ENCODE data around the gene SEL1L2.

The SEL1L2 gene

GRCh38 chr20:13841206-13841605 is 149.2 kb downstream of the SEL1L2 start:
- H3K4me2 ChIP-seq (ENCODE audit: low read length) = no peak overlapping the region
- no peaks in the 10 kb centered on the region for H3K27me3 ChIP-seq (ENCODE audit: control insufficient read depth, low read length)
- H3K27ac ChIP-seq (ENCODE audit: low read depth, low read length) = no peak overlapping the region
- H3F3A ChIP-seq (ENCODE audit: control insufficient read depth, insufficient read depth) = no peaks in the 10 kb centered on the region
- TF ChIP-seq CTCF (IDR thresholded peaks at IDR 0.05; ENCODE audit: low read depth, low read length, poor library complexity, severe bottlenecking) (no peak), EZH2phosphoT487 (IDR thresholded peaks at IDR 0.05; ENCODE audit: borderline replicate concordance, low read length) (no peak)
- H3K9me2 ChIP-seq (replicated peaks; ENCODE audit: control insufficient read depth, low read length) = no peaks in the 10 kb centered on the region
- no peaks in the 10 kb centered on the region for H3K79me2 ChIP-seq (ENCODE audit: control insufficient read depth, low read length)
- no peaks in the 10 kb centered on the region for H3K4me1 ChIP-seq (ENCODE audit: control insufficient read depth, low read length)
- H3K36me3 ChIP-seq (ENCODE audit: control insufficient read depth, low read length) = no peaks in the 10 kb centered on the region
- H3K4me3 ChIP-seq (ENCODE audit: low read length) = no peak overlapping the region
- no peaks in the 10 kb centered on the region for H4K20me1 ChIP-seq (ENCODE audit: control insufficient read depth, insufficient read depth, low read depth, low read length)
- H3K9me3 ChIP-seq (ENCODE audit: control insufficient read depth, insufficient read depth, low read length) = no peaks in the 10 kb centered on the region

GRCh38 chr20:13840093-13840465 is 150.3 kb downstream of the SEL1L2 start:
- no peak overlapping the region for H3K4me3 ChIP-seq (ENCODE audit: low read length)
- H4K20me1 ChIP-seq (ENCODE audit: control insufficient read depth, insufficient read depth, low read depth, low read length) = no peaks in the 10 kb centered on the region
- no peaks in the 10 kb centered on the region for H3K9me3 ChIP-seq (ENCODE audit: control insufficient read depth, insufficient read depth, low read length)
- H3K27ac ChIP-seq (ENCODE audit: low read depth, low read length) = no peak overlapping the region
- H3F3A ChIP-seq (ENCODE audit: control insufficient read depth, insufficient read depth) = no peaks in the 10 kb centered on the region
- H3K4me1 ChIP-seq (ENCODE audit: control insufficient read depth, low read length) = no peaks in the 10 kb centered on the region
- no peak overlapping the region for H3K4me2 ChIP-seq (ENCODE audit: low read length)
- no peaks in the 10 kb centered on the region for H3K79me2 ChIP-seq (ENCODE audit: control insufficient read depth, low read length)
- TF ChIP-seq CTCF (IDR thresholded peaks at IDR 0.05; ENCODE audit: low read depth, low read length, poor library complexity, severe bottlenecking) (no peak), EZH2phosphoT487 (IDR thresholded peaks at IDR 0.05; ENCODE audit: borderline replicate concordance, low read length) (no peak)
- no peaks in the 10 kb centered on the region for H3K36me3 ChIP-seq (ENCODE audit: control insufficient read depth, low read length)
- no peaks in the 10 kb centered on the region for H3K9me2 ChIP-seq (replicated peaks; ENCODE audit: control insufficient read depth, low read length)
- no peaks in the 10 kb centered on the region for H3K27me3 ChIP-seq (ENCODE audit: control insufficient read depth, low read length)

GRCh38 chr20:13839421-13840092 is 150.9 kb downstream of the SEL1L2 start:
- no peaks in the 10 kb centered on the region for H3K36me3 ChIP-seq (ENCODE audit: control insufficient read depth, low read length)
- no peak overlapping the region for H3K4me2 ChIP-seq (ENCODE audit: low read length)
- TF ChIP-seq CTCF (IDR thresholded peaks at IDR 0.05; ENCODE audit: low read depth, low read length, poor library complexity, severe bottlenecking) = no peak
- no peak for TF ChIP-seq EZH2phosphoT487 (IDR thresholded peaks at IDR 0.05; ENCODE audit: borderline replicate concordance, low read length)
- H3K9me2 ChIP-seq (replicated peaks; ENCODE audit: control insufficient read depth, low read length) = no peaks in the 10 kb centered on the region
- no peaks in the 10 kb centered on the region for H3K9me3 ChIP-seq (ENCODE audit: control insufficient read depth, insufficient read depth, low read length)
- no peaks in the 10 kb centered on the region for H3F3A ChIP-seq (ENCODE audit: control insufficient read depth, insufficient read depth)
- H3K4me3 ChIP-seq (ENCODE audit: low read length) = no peak overlapping the region
- H3K79me2 ChIP-seq (ENCODE audit: control insufficient read depth, low read length) = no peaks in the 10 kb centered on the region
- no peak overlapping the region for H3K27ac ChIP-seq (ENCODE audit: low read depth, low read length)
- H4K20me1 ChIP-seq (ENCODE audit: control insufficient read depth, insufficient read depth, low read depth, low read length) = no peaks in the 10 kb centered on the region
- no peaks in the 10 kb centered on the region for H3K27me3 ChIP-seq (ENCODE audit: control insufficient read depth, low read length)
- H3K4me1 ChIP-seq (ENCODE audit: control insufficient read depth, low read length) = no peaks in the 10 kb centered on the region
